CD4-positive, alpha-beta T cell treated with Interleukin-4 for 4 hours (primary cell): ENCODE data around the gene TMEM86B.

Experiments
- DNase-seq: peaks from one replicate; pipeline ENCODE4 v3.0.0-alpha.2; 2020

Gene TMEM86B, protein sequence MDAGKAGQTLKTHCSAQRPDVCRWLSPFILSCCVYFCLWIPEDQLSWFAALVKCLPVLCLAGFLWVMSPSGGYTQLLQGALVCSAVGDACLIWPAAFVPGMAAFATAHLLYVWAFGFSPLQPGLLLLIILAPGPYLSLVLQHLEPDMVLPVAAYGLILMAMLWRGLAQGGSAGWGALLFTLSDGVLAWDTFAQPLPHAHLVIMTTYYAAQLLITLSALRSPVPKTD

DNA sequence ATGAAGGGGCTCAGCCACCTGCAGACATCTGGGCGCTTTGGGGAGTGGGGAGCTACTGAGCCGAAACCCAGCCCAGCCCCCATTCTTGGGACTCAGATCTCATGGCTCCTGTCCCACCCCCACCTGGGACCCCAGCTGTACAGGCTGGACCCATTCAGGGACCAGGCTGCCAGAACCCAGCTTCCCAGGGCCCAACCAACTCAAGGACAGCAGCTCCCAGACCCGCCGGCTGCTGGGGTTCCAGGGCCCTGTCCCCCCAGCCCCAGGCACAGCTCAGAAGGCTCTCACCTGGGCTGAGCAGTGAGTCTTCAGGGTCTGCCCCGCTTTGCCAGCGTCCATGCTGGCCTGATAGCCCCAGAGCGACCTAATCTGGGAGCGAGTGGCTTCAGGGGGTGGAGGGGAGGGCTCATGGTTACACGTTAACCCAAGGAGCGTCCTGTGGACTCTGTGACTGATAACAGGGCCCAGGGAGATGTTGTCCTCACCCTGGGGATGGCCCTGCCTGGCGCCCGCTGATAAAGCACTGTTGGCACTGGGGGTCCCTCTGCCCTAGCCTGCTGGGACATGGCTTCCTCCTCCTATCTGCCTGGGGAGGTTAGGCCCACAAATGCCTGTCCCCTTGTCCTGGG lies at the start of gene TMEM86B:
TSS of gene TMEM86B (minus strand) at position 361 of the 629 bp plus-strand sequence. CDS start at position 339, 22 bp downstream.
- DNase-seq = no peak

DNA sequence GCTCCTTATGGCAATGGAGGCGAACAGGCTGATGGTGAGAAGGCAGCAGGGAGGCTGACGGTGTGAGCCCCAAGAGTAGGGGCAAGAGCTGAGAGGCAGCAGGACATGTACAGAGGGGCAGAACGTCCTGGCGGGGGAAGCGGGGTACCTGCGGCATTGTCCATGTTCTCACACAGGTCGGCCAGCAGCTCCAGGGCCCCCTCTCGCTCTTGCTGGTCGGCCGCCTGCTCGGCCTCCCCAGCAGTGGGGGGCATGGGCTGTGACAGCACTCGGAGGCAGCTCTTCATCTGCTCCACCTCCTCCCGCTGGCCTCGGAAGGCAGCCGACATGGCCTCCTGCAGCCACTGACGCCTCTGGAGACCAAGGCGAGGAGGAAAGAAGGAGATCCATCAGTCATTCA lies 48.9 kb upstream of the TMEM86B start:
- no peak for DNase-seq

DNA sequence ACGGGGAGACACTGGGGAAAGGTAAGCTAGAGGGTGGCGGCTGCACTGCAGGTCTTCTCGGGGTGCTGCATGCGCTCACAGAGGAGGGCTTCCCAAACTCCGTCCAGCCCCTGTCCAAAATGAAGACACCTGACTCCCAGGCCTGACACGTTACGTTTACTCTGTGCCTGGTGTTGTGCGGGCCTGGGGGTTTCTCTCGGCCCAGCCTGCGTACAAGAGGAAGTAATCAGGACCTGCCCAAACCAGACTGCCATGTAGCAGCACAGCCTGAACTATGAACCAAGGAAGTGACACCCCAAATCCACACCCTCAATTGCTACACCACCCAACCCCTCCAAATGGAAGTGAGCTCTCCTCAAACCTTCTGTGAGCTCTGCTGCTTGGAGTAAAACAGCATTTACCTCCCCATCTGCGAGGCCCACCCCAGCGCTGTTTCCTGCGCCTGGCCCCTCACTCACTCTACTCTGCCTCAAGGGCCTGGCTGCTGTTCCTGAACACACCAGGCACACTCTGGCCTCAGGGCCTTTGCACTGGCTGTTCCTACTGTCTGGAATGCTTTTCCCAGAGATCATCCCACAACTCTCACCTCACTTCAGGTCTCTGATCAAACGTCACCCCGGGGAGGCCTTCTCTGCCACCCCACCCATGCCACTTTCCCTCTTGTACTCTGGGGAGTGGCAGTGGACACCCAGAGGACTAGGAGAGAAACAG lies 48.3 kb upstream of the TMEM86B start:
- DNase-seq = peak; percentile 14

DNA sequence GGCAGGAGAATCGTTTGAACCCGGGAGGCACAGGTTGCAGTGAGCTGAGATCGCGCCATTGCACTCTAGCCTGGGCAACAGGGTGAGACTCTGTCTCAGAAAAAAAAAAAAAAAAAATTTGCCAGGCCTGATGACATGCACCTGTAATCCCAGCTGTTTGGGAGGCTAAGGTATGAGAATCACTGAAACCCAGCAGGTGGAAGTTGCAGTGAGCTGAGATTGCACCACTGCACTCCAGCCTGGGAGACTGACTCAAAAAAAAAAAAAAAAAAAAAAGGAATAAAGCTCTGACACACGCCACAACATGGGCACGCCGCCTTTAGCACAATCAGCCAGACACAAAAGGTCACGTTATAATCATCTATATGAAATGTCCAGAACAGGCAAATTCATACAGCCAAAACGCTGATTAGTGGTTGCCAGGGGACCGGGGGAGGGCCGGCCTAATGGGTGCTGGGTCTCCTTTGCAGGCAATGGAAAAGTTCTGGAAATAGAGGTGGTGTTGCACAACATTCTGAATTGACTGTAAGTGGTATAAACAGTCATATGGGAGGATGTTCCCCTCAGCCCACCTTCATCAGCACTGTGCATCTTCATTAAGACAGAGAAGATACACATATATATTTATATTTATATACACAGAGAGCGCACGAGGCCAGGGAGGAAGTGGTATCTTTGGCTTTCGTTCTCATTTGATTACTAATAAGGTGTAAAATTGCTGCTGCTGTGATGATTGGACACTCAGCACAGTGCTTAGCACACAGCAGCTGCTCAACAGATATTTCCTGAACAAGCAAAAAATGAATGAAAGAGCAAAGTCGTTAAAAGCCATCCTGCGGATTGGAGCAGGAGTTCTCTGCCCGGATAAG lies 47.5 kb upstream of the TMEM86B start:
- peak; percentile 47 for DNase-seq

DNA sequence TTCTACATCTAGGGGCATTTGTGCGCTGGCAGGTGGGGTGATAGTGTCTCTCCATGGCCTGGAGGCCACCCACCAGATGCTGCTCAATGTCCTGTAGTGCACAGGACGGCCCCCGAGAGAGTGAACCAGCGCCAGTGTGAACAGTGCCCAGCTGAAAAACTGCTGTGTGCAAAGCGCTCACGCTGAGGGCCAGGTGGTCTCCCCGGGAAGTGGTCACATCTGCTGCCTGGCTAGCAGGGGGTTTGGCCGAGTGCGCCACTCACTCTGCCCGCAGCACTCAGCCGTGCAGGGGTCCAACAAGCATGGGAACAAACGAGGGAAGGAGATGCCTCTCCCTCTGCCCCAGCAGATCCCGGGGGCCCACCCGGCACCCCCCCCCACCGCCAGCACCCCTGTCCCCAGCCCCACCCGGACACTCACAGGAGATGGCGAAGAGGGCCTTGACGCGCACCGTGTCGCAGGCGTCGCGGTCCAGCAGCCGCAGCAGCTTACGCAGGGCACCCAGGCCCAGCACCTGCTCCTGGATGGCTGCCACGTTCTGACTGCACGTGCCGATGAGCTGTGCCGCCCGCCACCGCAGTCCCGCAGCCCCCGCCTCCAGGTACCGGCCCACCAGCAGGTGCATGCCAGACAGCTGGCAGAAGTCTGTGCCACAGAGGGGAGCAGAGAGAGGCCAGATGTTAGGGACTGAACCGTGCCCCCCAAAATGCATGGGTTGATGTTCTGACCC lies 45.6 kb upstream of the TMEM86B start:
- no peak for DNase-seq

DNA sequence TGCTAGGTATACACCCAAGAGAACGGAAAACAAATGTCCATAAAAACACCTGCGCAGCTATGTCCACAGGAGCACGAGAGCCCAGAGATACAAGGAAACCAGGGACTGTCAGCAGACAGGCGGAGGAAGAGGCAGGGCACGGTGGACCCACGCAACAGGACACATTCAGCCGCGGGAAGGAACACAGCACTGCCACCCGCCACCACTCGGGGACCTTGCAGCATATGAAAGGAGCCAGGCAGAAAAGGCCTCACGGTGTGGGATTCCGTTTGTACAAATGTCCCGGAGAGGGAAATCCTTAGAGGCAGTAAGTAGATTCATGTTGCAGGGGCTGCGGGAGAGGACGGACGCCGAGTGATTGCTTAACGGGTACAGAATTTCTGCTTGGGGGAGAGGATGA lies 43.6 kb upstream of the TMEM86B start:
- no peak for DNase-seq

DNA sequence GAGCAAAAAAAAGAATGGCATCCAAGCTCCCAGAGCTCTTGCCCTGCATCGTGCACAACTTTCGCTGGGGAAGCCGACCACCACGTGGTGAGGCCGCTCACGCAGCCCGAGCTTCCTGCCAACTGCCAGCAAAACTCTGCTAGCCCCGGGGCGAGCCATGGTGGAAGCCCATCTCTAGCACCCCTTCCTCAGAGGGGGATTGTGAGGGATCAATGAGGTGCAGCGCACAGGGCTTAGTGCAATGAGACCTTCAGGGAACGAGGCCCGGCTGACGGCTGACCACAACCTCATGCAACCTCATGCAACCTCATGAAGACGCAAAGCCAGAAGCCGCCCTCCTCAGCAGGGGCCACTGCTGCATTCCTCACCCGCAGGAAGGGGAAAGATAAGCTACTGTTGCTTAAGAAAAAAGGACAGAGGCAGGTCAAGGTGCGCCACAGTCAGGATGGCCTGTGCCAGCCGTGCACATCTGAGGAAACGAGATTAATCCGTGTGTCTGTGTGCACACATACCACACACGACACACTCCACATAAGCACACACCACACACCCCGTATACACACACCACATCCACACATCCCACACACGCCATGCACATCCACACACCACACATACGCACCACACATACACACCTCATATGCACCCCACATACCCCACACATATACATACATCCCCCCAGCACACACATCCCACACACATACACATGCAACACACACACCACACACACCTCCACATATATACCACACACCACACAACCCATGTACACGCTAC lies 41.8 kb upstream of the TMEM86B start:
- no peak for DNase-seq

DNA sequence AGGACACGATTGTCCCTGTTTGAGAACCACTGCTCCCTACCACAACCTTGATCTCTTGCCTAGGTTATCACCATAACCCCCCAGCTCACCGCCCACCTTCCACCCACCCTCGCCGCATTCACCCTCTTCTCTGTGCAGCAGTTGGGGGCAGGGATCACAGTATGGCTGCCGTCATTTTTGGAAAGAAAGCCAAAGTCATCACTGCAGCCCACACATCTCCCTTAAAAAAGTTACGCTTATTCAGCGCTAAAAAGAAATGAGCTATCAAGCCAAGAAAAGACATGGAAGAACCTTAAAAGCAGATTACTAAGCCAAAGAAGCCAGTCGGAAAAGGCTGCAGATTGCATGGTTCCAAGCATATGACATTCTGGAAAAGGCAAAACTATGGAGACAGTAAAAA lies 40.7 kb upstream of the TMEM86B start:
- DNase-seq = no peak

DNA sequence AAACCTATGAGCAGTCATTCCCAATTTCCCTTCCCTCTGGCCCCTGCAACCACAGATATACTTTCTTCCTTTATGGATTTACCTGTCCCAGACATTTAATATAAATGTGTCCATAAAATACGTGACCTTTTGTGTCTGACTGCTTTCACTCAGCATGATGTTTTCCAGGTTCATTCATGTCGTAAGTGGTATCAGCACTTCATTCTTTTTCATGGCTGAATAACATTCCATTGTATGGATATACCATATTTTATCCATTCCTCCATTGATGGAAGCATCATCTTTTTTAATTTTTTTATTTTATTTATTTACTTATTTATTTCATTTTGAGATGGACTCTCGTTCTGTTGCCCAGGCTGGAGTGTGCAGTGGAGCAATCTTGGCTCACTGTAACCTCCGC lies 38.3 kb upstream of the TMEM86B start:
- no peak for DNase-seq

DNA sequence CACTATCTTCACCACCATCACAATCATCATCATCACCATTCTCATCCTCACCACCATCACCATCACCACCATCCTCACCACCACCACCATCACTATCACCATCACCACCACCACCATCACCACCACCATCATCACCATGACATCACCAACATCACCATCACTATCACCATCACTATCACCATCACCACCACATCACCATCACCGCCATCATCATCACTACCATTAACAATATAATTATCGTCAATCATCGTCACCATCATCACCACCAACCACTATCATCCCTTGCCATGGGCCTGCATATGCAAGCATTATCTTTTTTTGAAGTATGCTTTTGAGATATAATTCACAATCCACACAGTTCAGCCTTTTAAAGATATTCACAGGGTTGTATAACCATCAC lies 37.8 kb upstream of the TMEM86B start:
- no peak for DNase-seq

DNA sequence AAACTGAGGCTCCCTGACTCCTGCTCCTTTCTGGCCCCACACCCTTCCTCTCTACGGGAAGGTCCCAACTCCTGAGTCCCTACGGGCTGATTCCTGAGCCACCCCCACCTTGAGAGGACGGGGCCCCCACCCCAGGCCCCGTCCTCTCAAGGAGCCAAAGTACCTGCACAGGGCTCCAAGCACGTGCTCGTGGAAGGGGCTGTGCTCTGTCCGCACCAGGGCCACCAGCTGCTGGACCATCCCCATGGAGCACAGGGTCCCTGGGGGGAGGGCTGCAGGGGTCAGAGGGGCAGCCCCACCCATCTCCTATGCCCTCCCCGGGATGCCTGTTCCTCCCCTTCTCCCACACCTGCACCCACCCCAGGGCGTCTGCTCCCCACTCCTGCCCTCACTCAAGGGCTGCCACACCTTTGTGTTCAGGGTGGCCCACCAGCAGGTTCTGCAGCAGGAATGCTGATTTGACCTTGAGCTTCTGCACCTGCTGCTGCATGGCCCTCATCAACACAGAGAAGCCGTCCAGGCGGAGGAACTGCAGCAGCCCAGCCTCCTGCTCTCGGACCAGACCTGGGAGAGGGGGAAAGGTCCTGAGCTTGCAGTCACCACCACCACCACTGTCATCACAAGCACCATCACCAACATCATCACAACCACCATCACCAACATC lies 37.3 kb upstream of the TMEM86B start:
- no peak for DNase-seq

DNA sequence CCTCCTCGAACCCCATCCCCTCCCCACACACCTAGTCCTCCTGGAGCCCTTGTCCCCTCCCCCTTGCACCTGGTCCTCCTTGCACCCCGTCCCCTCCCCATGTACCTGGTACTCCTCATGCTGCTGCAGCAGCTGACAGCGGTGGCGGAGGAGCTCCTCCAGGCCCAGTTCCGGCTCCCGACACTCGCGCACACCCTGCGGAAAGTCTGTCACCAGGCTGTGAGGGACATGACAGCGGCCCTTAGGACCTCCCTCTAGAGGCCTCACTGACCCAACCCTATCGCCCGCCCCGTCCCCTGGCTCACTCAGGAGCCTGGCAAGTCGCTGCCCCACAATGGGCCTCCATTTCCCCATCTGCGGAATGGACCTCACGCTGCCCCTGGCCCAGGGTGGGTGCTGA lies 36.6 kb upstream of the TMEM86B start:
- DNase-seq = no peak

DNA sequence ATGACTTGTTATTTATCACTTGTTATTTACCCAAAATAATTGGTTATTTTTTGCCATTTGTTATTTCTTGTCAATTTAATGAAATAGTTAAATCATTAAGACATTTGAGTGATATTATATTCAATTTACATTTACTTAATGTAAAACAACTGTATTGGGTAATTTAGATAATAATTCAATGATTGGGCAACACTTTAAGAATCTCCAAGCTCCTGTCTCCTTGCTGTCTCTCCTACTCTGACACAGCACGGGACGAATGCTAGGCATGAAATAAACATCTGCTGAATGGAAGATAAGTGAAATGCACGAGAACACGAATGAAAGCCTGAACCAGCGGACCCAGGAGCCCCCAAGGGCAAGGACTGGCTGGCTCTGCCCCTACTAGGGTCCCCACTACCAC lies 36.0 kb upstream of the TMEM86B start:
- no peak for DNase-seq

DNA sequence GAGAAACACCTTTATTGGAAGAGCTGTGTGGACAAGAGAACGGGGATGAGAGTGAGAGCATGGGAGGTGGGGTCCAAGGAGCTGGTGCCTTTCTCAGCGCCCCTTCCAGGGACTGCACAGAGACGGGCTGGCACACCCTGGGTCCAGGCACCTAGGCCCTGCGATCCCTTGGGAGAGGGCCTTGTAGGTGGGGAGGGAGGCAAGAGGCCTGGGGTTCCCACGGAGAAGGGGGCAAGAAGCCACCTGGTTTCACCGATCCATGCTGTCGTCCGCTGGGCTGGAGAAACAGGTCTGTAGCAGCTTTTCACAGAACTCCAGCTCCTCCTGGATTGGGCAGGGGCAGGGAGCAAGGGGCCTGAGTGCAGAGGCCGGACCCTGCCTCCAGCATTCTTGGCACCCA lies 33.8 kb upstream of the TMEM86B start:
- DNase-seq = no peak

DNA sequence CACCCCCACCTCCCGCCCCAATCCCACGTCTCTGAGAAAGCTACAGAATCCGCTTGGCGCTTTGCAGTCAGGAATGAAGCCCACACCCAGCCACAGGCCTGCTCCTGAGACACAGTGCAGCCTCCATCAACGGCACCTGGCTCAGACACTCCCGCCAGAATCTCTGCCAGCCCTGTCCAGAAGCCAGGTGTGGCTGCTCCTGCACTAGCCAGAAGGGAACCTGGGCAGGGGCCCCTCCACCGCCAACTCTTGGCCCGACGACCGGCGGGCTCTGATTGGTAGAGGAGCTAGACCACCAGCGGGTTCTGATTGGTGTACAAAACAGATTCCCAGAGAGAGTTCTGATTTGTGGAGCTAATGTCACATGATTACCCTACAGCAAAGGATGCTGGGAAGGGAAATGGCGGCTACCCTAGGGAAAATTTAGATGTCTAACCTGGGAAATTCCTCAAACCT lies 33.1 kb upstream of the TMEM86B start:
- no peak for DNase-seq

DNA sequence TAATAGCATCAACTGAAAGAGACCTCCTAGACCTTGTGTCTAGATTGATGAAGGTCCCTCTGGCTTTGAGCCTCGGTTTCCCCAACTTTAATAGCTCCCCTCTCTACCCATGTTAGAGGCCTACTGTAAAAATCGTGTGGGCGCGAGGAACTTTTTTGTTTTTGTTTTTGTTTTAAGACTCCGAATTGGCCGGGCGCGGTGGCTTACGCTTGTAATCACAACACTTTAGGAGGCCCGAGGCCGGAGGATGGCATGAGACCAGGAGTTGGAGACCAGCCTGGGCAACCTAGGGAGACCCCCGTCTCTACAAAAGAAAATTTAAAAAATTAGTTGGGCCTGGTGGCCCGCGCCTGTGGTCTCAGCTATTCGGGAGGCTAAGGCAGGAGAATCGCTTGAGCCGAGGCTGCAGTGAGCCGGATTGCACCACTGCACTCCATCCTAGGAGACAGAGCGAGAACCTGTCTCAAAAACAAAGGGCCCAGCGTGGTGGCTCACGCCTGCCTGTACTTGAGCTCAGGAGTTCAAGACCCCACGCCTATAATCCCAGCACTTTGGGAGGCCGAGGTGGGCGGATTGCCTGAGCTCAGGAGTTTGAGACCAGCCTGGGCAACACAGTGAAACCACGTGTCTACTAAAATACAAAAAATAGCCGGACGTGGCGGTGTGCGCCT lies 31.1 kb upstream of the TMEM86B start:
- no peak for DNase-seq

DNA sequence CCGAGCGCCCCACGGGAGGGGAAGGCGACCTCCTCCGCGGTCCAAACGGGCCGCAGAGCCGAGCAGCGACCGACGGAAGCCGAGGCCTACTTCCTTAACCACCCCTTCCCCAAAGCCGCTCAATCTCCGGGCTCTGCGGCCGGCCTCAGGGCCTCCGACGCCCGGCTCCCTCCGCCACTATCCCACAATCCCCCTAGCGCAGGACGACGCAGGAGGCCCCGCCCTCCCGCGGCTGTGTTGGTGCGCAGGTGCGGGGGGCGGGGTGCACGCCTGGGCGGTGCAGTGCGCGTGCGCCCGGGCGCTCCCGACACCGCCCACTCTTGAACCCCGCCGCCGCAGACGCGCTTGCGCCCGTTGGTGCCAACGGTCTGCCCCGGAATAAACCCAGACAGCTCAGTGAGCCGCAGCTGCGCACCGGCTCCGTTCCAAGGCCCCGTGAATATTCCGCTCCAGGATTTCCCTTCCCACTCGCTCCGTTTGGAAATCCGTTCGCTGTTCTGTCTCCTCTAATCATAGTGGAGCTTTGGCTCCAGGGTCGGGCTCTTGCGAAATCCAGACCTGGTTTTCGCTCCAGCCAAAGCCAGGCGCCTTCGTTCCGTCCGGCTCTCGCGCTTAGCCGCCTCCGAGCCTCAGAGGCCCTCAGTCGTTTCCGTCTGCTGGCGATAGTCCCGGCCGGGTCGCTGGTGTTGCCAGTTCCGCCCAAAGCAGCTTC lies 30.4 kb upstream of the TMEM86B start, which contains the start of gene PPP6R1:
TSS of gene PPP6R1 (minus strand) at position 190 of the 712 bp plus-strand sequence. CDS start 11,914 bp downstream, outside the sequence.
- peak; percentile 95 for DNase-seq

DNA sequence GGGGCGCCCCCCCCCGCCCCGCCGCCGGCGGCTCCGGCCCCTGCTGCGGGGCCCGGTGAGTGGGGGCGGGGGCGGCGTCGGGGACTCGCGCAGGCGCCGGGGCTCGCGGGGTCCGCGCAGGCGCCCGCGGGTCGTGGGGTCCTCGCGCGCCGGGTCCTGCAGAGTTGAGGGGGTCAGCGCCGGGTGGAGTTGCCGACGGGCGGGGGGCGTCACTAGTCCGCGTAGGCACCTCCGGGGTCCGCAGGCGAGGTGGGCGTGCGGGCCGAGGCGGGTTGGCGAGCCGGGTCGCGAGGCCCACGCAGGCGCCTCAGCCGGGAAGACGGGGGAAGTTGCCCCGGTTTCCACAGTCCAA lies 29.9 kb upstream of the TMEM86B start:
- peak; percentile 10 for DNase-seq
